K562 (cell line): ENCODE results near the gene CTNNA3. TPM values are rescaled to one million over a fixed set of nuclear protein-coding genes. Genes with fewer than 3 reads are reported as not detected.

Source experiments
- HLTF ChIP-seq: fragments of 450-650 bp; IDR thresholded peaks from 2 replicates; pipeline ENCODE4 v1.6.1; 2016
- IRF9 ChIP-seq: fragments of 450-650 bp; IDR thresholded peaks from 2 replicates; pipeline ENCODE4 v1.6.1; 2016; ENCODE audit warnings: missing biosample characterization, missing genetic modification characterization
- MYC ChIP-seq, 2 experiments: fragments of 250-450 bp in 1 of 2; sonication (Bioruptor Pico) in 1 of 2; IDR thresholded peaks; 2 replicates each; pipeline versions ENCODE4 v1.5.1 to v1.6.1; 2012 to 2021; ENCODE audit warnings: low read depth in 2 of 2, borderline replicate concordance in 1 of 2, improper control_type of control experiment in 1 of 2, low read length in 1 of 2, mild to moderate bottlenecking in 1 of 2, moderate library complexity in 1 of 2
- ZNF398 ChIP-seq: fragments of 250-450 bp; sonication (Bioruptor Pico); IDR thresholded peaks from 2 replicates; pipeline ENCODE4 v1.8.0; 2021; ENCODE audit warnings: moderate library complexity, mild to moderate bottlenecking, inconsistent platforms
- polyA plus RNA-seq, 8 experiments: library from polyadenylated mRNA; depleted of rRNA in 4 of 8; stranded (reverse) in 5 of 8; unstranded in 3 of 8; fragments of >200 nt; fragmentation: Nextera tagmentation in 2 of 8; fragmentation: Illumina TruSeq in 1 of 8; extraction: Ambion mirVana in 2 of 8; extraction: Trizol in 1 of 8; gene quantifications; 2 replicates each; pipeline versions ENCODE4 v1.2.1 to v1.2.3, GENCODE V29; 2011 to 2014; ENCODE audit warnings: inconsistent platforms in 1 of 8, missing spikeins in 1 of 8
- total RNA-seq, 7 experiments: library from RNA; depleted of rRNA in 6 of 7; stranded (reverse); fragments of >200 nt in 6 of 7; fragmentation: Illumina TruSeq in 2 of 7; extraction: Trizol in 2 of 7; gene quantifications; 2 replicates each; pipeline versions ENCODE4 v1.2.1 to v1.2.3, GENCODE V29; 2011 to 2021; ENCODE audit warnings: low replicate concordance in 1 of 7
- TF ChIP-seq, protein P1 (sequence below): fragments of 250-450 bp; sonication (Bioruptor Pico); IDR thresholded peaks from 2 replicates; pipeline ENCODE4 v1.5.0; 2021; ENCODE audit warnings: mild to moderate bottlenecking, moderate library complexity

The CTNNA3 gene
- total and polyA plus RNA-seq, 9 of the 15 experiments (the other 6 are each of a cell fraction or from before 2014, with no cell fraction given) = 0.04 TPM; not detected in 8

GRCh38 chr10:67622511-67622910 lies 73.5 kb downstream of the CTNNA3 start (continued):
- TF ChIP-seq ZNF398 = no peak
- TF ChIP-seq IRF9 (tag) = no peak
- TF ChIP-seq MYC (IDR thresholded peaks at IDR 0.05; ENCODE audit: low read depth, low read length) = no peak
- TF ChIP-seq MYC (CRISPR knock-in tag; IDR thresholded peaks at IDR 0.05; ENCODE audit: borderline replicate concordance, low read depth) = no peak
- no peak for TF ChIP-seq HLTF
- TF ChIP-seq, protein P1, sequence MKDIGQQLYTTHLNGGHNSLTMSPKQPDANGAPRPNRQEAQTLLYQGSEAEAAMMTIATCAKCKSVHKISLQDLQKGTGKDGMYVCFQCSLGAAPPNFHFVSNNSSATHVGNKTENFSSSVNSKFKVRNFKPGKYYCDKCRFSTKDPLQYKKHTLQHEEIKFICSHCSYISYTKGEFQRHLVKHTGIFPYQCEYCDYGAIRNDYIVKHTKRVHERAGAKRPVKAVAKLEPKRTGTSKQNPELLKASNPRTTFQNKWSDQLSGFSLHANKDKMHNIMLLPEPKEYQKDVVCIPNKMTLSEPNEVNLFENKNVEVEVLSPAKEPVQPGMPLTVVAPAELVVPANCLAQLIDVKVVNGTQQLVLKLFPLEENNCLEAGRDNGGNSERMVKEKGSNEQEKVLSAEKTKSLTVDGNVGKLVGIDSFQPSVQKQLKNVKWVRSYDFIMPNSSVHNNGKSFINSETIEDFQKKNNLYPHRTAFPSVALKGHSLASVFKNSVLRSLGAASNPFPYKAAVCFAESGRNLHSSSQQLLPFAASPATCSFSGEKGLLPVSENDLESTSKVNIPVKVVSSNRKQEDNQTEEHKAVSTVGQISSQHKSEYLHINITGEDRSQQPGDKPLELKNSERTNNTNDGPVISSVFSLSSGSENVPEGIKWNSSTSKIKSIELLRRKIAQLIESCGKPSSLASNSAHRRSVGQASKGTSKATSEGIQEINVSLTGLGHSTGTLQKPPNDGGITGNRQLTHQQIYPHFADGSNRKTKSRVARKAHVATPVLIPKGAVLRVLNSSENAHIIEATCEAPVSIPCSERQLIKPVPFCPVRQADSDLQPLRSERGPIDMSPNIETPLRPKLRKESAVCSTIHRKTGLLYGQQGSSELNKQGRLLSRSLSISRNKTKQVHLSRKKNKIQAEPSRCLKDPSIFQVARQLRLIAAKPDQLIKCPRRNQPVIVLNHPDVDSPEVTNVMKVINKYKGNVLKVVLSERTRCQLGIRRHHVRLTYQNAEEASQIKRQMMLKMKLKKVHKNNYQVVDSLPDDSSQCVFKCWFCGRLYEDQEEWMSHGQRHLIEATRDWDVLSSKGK = no peak
